ENCODE results near the gene ITGAE.

DNA sequence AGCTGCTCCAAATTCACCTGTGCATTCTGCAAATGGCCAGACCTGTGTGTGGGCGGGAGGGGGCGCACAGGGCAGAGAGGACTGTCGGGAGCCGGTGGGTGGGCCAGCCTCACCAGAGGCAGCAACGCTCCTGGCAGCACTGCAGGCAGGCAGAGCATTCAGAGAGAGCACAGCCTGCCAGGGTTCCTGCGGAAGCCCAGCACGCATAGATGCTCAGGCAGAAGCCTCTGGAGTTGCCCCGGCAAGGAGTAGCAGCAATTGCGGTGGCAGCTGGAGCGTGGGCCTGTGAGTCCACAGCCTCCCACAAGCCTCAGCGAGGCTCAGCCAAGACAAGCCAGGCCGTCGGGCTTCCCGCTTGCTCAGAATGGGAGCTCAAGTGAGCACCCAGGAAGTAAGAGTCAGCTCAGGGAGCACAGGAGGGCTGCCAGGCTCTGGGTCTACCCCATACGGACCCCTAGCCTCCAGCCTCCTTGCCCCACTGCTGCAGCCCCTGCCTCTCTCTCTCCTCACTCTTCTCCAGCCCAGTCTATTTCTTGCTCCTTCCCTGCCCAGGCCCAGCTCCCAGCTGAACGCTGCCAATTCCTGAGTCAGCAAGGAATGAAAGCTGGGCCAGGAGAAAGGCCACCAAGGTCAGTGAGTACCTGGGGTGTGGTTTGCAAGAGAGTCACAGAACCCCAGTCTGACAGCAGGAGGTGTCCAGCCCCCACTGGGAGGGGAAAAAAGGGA, 122.7 kb downstream of the ITGAE start:
- TF ChIP-seq POLR2AphosphoS5 (IDR thresholded peaks at IDR 0.05) (no peak), POLR2A (IDR thresholded peaks at IDR 0.05; ENCODE audit: low read depth) (no peak), EP300 (IDR thresholded peaks at IDR 0.05) (no peak)
- TF ChIP-seq, protein P1, sequence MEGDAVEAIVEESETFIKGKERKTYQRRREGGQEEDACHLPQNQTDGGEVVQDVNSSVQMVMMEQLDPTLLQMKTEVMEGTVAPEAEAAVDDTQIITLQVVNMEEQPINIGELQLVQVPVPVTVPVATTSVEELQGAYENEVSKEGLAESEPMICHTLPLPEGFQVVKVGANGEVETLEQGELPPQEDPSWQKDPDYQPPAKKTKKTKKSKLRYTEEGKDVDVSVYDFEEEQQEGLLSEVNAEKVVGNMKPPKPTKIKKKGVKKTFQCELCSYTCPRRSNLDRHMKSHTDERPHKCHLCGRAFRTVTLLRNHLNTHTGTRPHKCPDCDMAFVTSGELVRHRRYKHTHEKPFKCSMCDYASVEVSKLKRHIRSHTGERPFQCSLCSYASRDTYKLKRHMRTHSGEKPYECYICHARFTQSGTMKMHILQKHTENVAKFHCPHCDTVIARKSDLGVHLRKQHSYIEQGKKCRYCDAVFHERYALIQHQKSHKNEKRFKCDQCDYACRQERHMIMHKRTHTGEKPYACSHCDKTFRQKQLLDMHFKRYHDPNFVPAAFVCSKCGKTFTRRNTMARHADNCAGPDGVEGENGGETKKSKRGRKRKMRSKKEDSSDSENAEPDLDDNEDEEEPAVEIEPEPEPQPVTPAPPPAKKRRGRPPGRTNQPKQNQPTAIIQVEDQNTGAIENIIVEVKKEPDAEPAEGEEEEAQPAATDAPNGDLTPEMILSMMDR (IDR thresholded peaks at IDR 0.05), result no peak

Data from esophagus muscularis mucosa (tissue), 4 donors.